Endothelial cell of umbilical vein (primary cell): ENCODE data around the gene ABCA3. TPM values are rescaled to one million over a fixed set of nuclear protein-coding genes. Genes with fewer than 3 reads are reported as not detected.

Source experiments
- BruUV-seq: library from RNA; stranded (reverse); fragments of 400-500 nt; replicated peaks from 2 replicates; lab custom pipeline; 2021; lab: Mats Ljungman, UMichigan
- CTCF ChIA-PET: fragments of 300-600, 350-600 bp; sonication (Branson Sonifier 250); formaldehyde crosslinking; loops from one replicate; lab custom pipeline; 2021; ENCODE audit warnings: antibody characterized with exemption, inconsistent platforms; lab: Charles Lee
- POLR2A ChIA-PET: fragments of 300-600, 350-600 bp; sonication (Branson Sonifier 250); formaldehyde crosslinking; loops from one replicate; lab custom pipeline; 2021; ENCODE audit warnings: antibody characterized with exemption, inconsistent platforms; lab: Charles Lee
- DNase-seq: peaks from one replicate; pipeline ENCODE4 v3.0.0-alpha.2; 2011; ENCODE audit warnings: low read depth, low spot score
- FAIRE-seq: peaks from 2 replicates; lab custom pipeline; 2011; peaks lifted over from hg19 to GRCh38; lab: Jason Lieb, UNC
- H2AFZ ChIP-seq: 2 replicates; pipeline ENCODE4 v1.6.0; 2012; ENCODE audit warnings: low read depth, low read length, control low read depth, inconsistent platforms
- H3K27ac ChIP-seq: 2 replicates; pipeline ENCODE4 v1.5.1; 2011; ENCODE audit warnings: low read depth, mild to moderate bottlenecking, control low read depth, low read length, moderate library complexity; ENCODE audit not compliant: insufficient read depth
- H3K27me3 ChIP-seq, 2 experiments: 2 replicates each; pipeline versions ENCODE4 v1.6.0 to v1.6.1; 2011; ENCODE audit warnings: low read length in 2 of 2, mixed read lengths in 1 of 2; ENCODE audit not compliant: control insufficient read depth in 2 of 2, insufficient read depth in 2 of 2
- H3K36me3 ChIP-seq, 2 experiments: 2 replicates in 1 of 2; 3 replicates in 1 of 2; pipeline ENCODE4 v1.5.1; 2011; ENCODE audit warnings: low read length in 2 of 2, mild to moderate bottlenecking in 1 of 2, moderate library complexity in 1 of 2; ENCODE audit not compliant: control insufficient read depth in 2 of 2, insufficient read depth in 2 of 2; ENCODE audit errors: extremely low read depth in 1 of 2
- H3K4me1 ChIP-seq: 3 replicates; pipeline ENCODE4 v1.5.1; 2011; ENCODE audit warnings: mild to moderate bottlenecking, low read length; ENCODE audit not compliant: control insufficient read depth, insufficient read depth; ENCODE audit errors: extremely low read depth
- H3K4me2 ChIP-seq: 2 replicates; pipeline ENCODE4 v1.6.1; 2011; ENCODE audit warnings: low read length, control low read depth, mixed read lengths; ENCODE audit not compliant: insufficient read depth
- H3K4me3 ChIP-seq, 3 experiments: fragments of 200-600 bp in 1 of 3; sonication (generic), shearing (Covaris generic) in 1 of 3; replicated peaks in 1 of 3; 2 replicates each; pipeline ENCODE4 v1.5.1; 2011 to 2016; ENCODE audit warnings: control low read depth in 3 of 3, low read length in 3 of 3, mild to moderate bottlenecking in 2 of 3, inconsistent platforms in 1 of 3, low read depth in 1 of 3, moderate library complexity in 1 of 3; ENCODE audit not compliant: insufficient read depth in 1 of 3
- H3K79me2 ChIP-seq: 2 replicates; pipeline ENCODE4 v1.6.0; 2012; ENCODE audit warnings: low read length, inconsistent platforms; ENCODE audit not compliant: control insufficient read depth, insufficient read depth
- H3K9ac ChIP-seq: replicated peaks from 2 replicates; pipeline ENCODE3; 2011; ENCODE audit warnings: low read length, control low read depth; ENCODE audit not compliant: insufficient read depth; ENCODE audit errors: extremely low read depth
- H3K9me1 ChIP-seq: replicated peaks from 3 replicates; pipeline ENCODE4 v1.6.0; 2011; ENCODE audit warnings: mild to moderate bottlenecking, low read length; ENCODE audit not compliant: control insufficient read depth, insufficient read depth; ENCODE audit errors: extremely low read depth
- H3K9me3 ChIP-seq: replicated peaks from 2 replicates; pipeline ENCODE4 v1.5.1; 2012; ENCODE audit warnings: low read length, inconsistent platforms; ENCODE audit not compliant: control insufficient read depth, insufficient read depth
- H4K20me1 ChIP-seq: replicated peaks from 2 replicates; pipeline ENCODE3; 2011; ENCODE audit warnings: mild to moderate bottlenecking, low read length; ENCODE audit not compliant: control insufficient read depth, insufficient read depth; ENCODE audit errors: extremely low read depth
- EZH2 ChIP-seq: IDR thresholded peaks from 2 replicates; pipeline ENCODE4 v1.6.1; 2012; ENCODE audit warnings: borderline replicate concordance, low read depth, mild to moderate bottlenecking, moderate library complexity, low read length, inconsistent platforms; ENCODE audit not compliant: severe bottlenecking
- GATA2 ChIP-seq: IDR thresholded peaks from 2 replicates; pipeline ENCODE4 v1.7.0; 2011; ENCODE audit warnings: low read depth, mild to moderate bottlenecking, moderate library complexity, mixed read lengths, low read length; ENCODE audit not compliant: insufficient read length, insufficient read depth
- JUN ChIP-seq: IDR thresholded peaks from 2 replicates; pipeline ENCODE4 v1.6.1; 2011; ENCODE audit warnings: borderline replicate concordance, low read depth; ENCODE audit not compliant: insufficient read length, insufficient read depth
- MAX ChIP-seq: IDR thresholded peaks from 2 replicates; pipeline ENCODE4 v1.6.1; 2011; ENCODE audit not compliant: insufficient read depth, insufficient read length
- MYC ChIP-seq: IDR thresholded peaks from one replicate; pipeline ENCODE4 v1.6.1; 2011; ENCODE audit warnings: mild to moderate bottlenecking, low read depth, low read length
- POLR2A ChIP-seq: IDR thresholded peaks from 2 replicates; pipeline ENCODE4 v1.6.1; 2012; ENCODE audit warnings: low read depth, mild to moderate bottlenecking, control low read depth, low read length
- POLR2AphosphoS5 ChIP-seq: IDR thresholded peaks from 2 replicates; pipeline ENCODE4 v1.6.1; 2012; ENCODE audit warnings: low read depth, mild to moderate bottlenecking, control low read depth, low read length, moderate library complexity; ENCODE audit not compliant: insufficient read depth
- dilution Hi-C: fragments of 300-500 bp; cut with MboI; formaldehyde crosslinking; loops from one replicate; pipeline ENCODE4 v1.15.0; 2019; ENCODE audit warnings: low sequenced_read_pairs; ENCODE audit not compliant: extremely low pct_ligation_motif_present
- intact Hi-C: fragments of 100-400 bp; cut with micrococcal nuclease; formaldehyde crosslinking; loops from one replicate; pipeline ENCODE4 v1.10.0; 2022
- polyA plus RNA-seq, 4 experiments: library from polyadenylated mRNA; depleted of rRNA in 3 of 4; stranded (reverse) in 3 of 4; unstranded in 1 of 4; fragments of >200 nt; gene quantifications; 2 replicates each; pipeline versions ENCODE4 v1.2.1 to v1.2.3, GENCODE V29; 2011 to 2012; ENCODE audit warnings: missing spikeins in 1 of 4
- total RNA-seq: library from RNA; stranded (reverse); gene quantifications from 2 replicates; pipeline ENCODE4 v1.2.3, GENCODE V29; 2021
- TF ChIP-seq, protein P1 (sequence below), 2 donors: IDR thresholded peaks; 1 replicate in 1 of 2; 2 replicates in 1 of 2; pipeline ENCODE4 v1.5.1; 2011; ENCODE audit warnings: low read length in 2 of 2, mild to moderate bottlenecking in 2 of 2, moderate library complexity in 2 of 2, control low read depth in 1 of 2, inconsistent platforms in 1 of 2, low read depth in 1 of 2; ENCODE audit not compliant: insufficient read depth in 1 of 2; ENCODE audit errors: extremely low read depth in 1 of 2

Gene ABCA3
- total and polyA plus RNA-seq, 2 donors (not counting 3 experiments of a cell fraction or from before 2014, with no cell fraction given): 13.5 to 36.0 TPM

GRCh38 chr16:2326191-2326590 is 14.3 kb downstream of the ABCA3 start:
- no peak for TF ChIP-seq MAX
- TF ChIP-seq JUN: no peak
- TF ChIP-seq EZH2: no peak
- no peak for TF ChIP-seq POLR2A
- TF ChIP-seq, protein P1, sequence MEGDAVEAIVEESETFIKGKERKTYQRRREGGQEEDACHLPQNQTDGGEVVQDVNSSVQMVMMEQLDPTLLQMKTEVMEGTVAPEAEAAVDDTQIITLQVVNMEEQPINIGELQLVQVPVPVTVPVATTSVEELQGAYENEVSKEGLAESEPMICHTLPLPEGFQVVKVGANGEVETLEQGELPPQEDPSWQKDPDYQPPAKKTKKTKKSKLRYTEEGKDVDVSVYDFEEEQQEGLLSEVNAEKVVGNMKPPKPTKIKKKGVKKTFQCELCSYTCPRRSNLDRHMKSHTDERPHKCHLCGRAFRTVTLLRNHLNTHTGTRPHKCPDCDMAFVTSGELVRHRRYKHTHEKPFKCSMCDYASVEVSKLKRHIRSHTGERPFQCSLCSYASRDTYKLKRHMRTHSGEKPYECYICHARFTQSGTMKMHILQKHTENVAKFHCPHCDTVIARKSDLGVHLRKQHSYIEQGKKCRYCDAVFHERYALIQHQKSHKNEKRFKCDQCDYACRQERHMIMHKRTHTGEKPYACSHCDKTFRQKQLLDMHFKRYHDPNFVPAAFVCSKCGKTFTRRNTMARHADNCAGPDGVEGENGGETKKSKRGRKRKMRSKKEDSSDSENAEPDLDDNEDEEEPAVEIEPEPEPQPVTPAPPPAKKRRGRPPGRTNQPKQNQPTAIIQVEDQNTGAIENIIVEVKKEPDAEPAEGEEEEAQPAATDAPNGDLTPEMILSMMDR (IDR thresholded peaks at IDR 0.05; ENCODE audit: extremely low read depth in 1 of 2, insufficient read depth in 1 of 2, low read depth in 1 of 2, low read length in 2 of 2): no peak
- H3K4me1 ChIP-seq: no peaks in the 10 kb centered on the region
- no peak overlapping the region for H3K4me3 ChIP-seq
- H3K9ac ChIP-seq: no peak overlapping the region
- H3K4me2 ChIP-seq: no peak overlapping the region
- no peaks in the 10 kb centered on the region for H3K9me3 ChIP-seq
- H3K27me3 ChIP-seq: no peaks in the 10 kb centered on the region
- peaks cover 0 to 15% of the 10 kb centered on the region in 2 experiments for H3K36me3 ChIP-seq
- no peaks in the 10 kb centered on the region for H4K20me1 ChIP-seq
- H3K79me2 ChIP-seq: no peaks in the 10 kb centered on the region
- ChIA-PET POLR2A (no interaction called here), CTCF (no interaction called here)
- H2AFZ ChIP-seq: no peak overlapping the region
- no peaks in the 10 kb centered on the region for H3K9me1 ChIP-seq
- intact Hi-C loops: no loop called here
- dilution Hi-C loops: no loop called here
- no peak overlapping the region for H3K27ac ChIP-seq
- no peak for FAIRE-seq
- no TSS peak for BruUV-seq
- no peak for DNase-seq

DNA sequence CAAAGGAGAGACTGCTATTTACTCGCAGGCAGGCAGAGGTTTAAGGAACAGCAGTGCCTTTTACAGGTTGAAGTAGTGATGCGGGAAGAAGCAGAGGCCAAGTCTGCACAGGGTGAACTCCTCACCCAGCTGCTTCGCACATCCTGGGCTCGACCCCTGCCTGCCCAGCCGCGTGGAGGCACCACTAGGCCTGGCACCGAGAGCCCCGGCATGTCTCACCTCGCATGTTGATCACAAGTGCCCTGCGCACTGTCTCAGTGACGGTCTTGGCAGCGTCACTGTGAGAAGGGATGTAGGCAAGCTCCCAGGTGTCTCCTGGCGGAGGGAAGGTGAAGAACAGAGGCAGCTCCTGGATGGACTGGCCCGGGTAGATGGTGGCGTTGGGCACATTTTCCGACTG is 14.7 kb downstream of the ABCA3 start:
- no peak overlapping the region for H3K4me2 ChIP-seq
- dilution Hi-C loops: no loop called here
- no peaks in the 10 kb centered on the region for H3K9me3 ChIP-seq
- H4K20me1 ChIP-seq: no peaks in the 10 kb centered on the region
- ChIA-PET POLR2A (no interaction called here), CTCF (no interaction called here)
- FAIRE-seq (no peak), DNase-seq (no peak)
- H3K9me1 ChIP-seq: no peaks in the 10 kb centered on the region
- intact Hi-C loops: no loop called here
- no peak for TF ChIP-seq GATA2
- no peak for TF ChIP-seq POLR2AphosphoS5
- TF ChIP-seq POLR2A: no peak
- TF ChIP-seq MYC: no peak
- no peak overlapping the region for H2AFZ ChIP-seq
- no peaks in the 10 kb centered on the region for H3K27me3 ChIP-seq
- no peak overlapping the region for H3K9ac ChIP-seq
- H3K36me3 ChIP-seq: peaks cover 0 to 16% of the 10 kb centered on the region in 2 experiments
- no peak overlapping the region for H3K27ac ChIP-seq
- BruUV-seq: no TSS peak
- H3K4me1 ChIP-seq: no peaks in the 10 kb centered on the region
- H3K79me2 ChIP-seq: no peaks in the 10 kb centered on the region
- no peak overlapping the region for H3K4me3 ChIP-seq
